ENCODE results near the gene CACNA1H.

Gene CACNA1H

GRCh38 chr16:1143761-1144450 lies 9.0 kb upstream of the CACNA1H start:
- no peak for DNase-seq

GRCh38 chr16:1144476-1145382 lies 8.2 kb upstream of the CACNA1H start:
- no peak for DNase-seq

- DNase-seq: no peak
Observed at GRCh38 chr16:1145383-1146100, 7.4 kb upstream of the CACNA1H start.

- DNase-seq: no peak
Observed at GRCh38 chr16:1146409-1146808, 6.5 kb upstream of the CACNA1H start.

- no peak for DNase-seq
Observed at GRCh38 chr16:1147027-1147426, 5.9 kb upstream of the CACNA1H start.

- no peak for DNase-seq
Observed at GRCh38 chr16:1149101-1149636, 3.7 kb upstream of the CACNA1H start.

- no peak for DNase-seq
Observed at GRCh38 chr16:1150511-1150982, 2.4 kb upstream of the CACNA1H start.

GRCh38 chr16:1151424-1152122 lies 1.3 kb upstream of the CACNA1H start:
- DNase-seq: no peak

- no peak for DNase-seq
Observed at GRCh38 chr16:1152123-1152638, 725 bp upstream of the CACNA1H start.

GRCh38 chr16:1153480-1154160 lies 714 bp downstream of the CACNA1H start:
- DNase-seq: no peak

GRCh38 chr16:1154291-1154886 lies 1.5 kb downstream of the CACNA1H start:
- DNase-seq: no peak

GRCh38 chr16:1154887-1155331 lies 2.0 kb downstream of the CACNA1H start:
- DNase-seq: no peak

GRCh38 chr16:1155353-1156054 lies 2.6 kb downstream of the CACNA1H start:
- no peak for DNase-seq

- DNase-seq: no peak
Observed at GRCh38 chr16:1156055-1156982, 3.4 kb downstream of the CACNA1H start.

GRCh38 chr16:1156983-1157638 lies 4.2 kb downstream of the CACNA1H start:
- no peak for DNase-seq

GRCh38 chr16:1157639-1158455 lies 4.9 kb downstream of the CACNA1H start:
- no peak for DNase-seq

GRCh38 chr16:1158456-1159324 lies 5.8 kb downstream of the CACNA1H start:
- no peak for DNase-seq
